Adrenal gland (tissue), 12 donors: ENCODE data around the gene FCMR. TPM values are rescaled to one million over a fixed set of nuclear protein-coding genes. Genes with fewer than 3 reads are reported as not detected.

Source experiments
- DNase-seq, 7 donors: peaks; one replicate each; pipeline ENCODE4 v3.0.0-alpha.2; 2019 to 2020
- H3K27ac ChIP-seq, 5 donors: fragments of 200-600 bp; sonication (generic) in 4 of 5; 1 replicate in 3 of 5; 2 replicates in 2 of 5; pipeline versions ENCODE4 v1.5.1 to v1.8.0; 2016 to 2020; ENCODE audit warnings: mild to moderate bottlenecking in 1 of 5
- H3K27me3 ChIP-seq: fragments of 200-600 bp; 2 replicates; pipeline ENCODE4 v1.8.0; 2021
- H3K36me3 ChIP-seq, 2 donors: fragments of 200-600 bp; replicated peaks in 1 of 2; 1 replicate in 1 of 2; 2 replicates in 1 of 2; pipeline versions ENCODE4 v1.5.1 to v1.8.0; 2018 to 2022
- H3K4me1 ChIP-seq, 2 donors: fragments of 200-600 bp; replicated peaks in 1 of 2; 1 replicate in 1 of 2; 2 replicates in 1 of 2; pipeline versions ENCODE4 v1.5.1 to v1.8.0; 2018 to 2021
- H3K4me3 ChIP-seq, 4 donors: fragments of 200-600 bp; sonication (generic) in 3 of 4; one replicate each; pipeline ENCODE4 v1.5.1; 2016 to 2018
- H3K9me3 ChIP-seq, 3 donors: fragments of 200-600 bp; sonication (generic) in 1 of 3; replicated peaks in 1 of 3; 1 replicate in 2 of 3; 2 replicates in 1 of 3; pipeline versions ENCODE4 v1.5.1 to v1.8.0; 2016 to 2021
- POLR2A ChIP-seq, 2 donors: fragments of 450-650 bp; IDR thresholded peaks; one replicate each; pipeline ENCODE4 v1.6.1; 2017; ENCODE audit warnings: antibody characterized with exemption in 2 of 2, mild to moderate bottlenecking in 2 of 2, moderate library complexity in 1 of 2
- WGBS, 4 donors: extraction: QIAGEN DNeasy Blood & Tissue Kit in 2 of 4; methylation state at CpG; one replicate each; pipeline versions ENCODE4 v1.1.5 to v1.1.7; 2013 to 2017; 5-methylcytosine and 5-hydroxymethylcytosine counted together
- intact Hi-C, 2 donors: fragments of 100-400 bp; cut with DNase I; formaldehyde crosslinking; loops; one replicate each; pipeline versions ENCODE4 v1.14.1 to v1.15.0; 2022 to 2023
- polyA plus RNA-seq, 3 donors: library from polyadenylated mRNA; stranded (reverse); fragments of 200-250 nt in 2 of 3; fragments of 350-450 nt in 1 of 3; fragmentation: Illumina TruSeq in 1 of 3; extraction: RNeasy Lipid Tissue Mini Kit (QIAGEN cat#74804) in 1 of 3; gene quantifications; one replicate each; pipeline ENCODE4 v1.2.3, GENCODE V29; 2013 to 2014
- total RNA-seq, 9 donors: library from RNA; depleted of rRNA in 4 of 9; stranded (reverse); fragments of >200 nt in 4 of 9; fragments of 120-200 nt in 1 of 9; fragmentation: NEBNext Ultra II Directional in 1 of 9; extraction: Animal tissue kit (Norgen Biotek cat#: 25700) in 1 of 9; gene quantifications; one replicate each; pipeline versions ENCODE4 v1.1.0 to v1.2.4, GENCODE V29; 2013 to 2023
- TF ChIP-seq, protein P1 (sequence below), 6 experiments: fragments of 450-650 bp in 4 of 6; fragments of 200-600 bp in 2 of 6; sonication (generic) in 1 of 6; IDR thresholded peaks; 1 replicate in 5 of 6; 2 replicates in 1 of 6; pipeline versions ENCODE4 v1.5.1 to v1.8.0; 2016 to 2021; ENCODE audit warnings: antibody characterized with exemption in 6 of 6, mild to moderate bottlenecking in 2 of 6, moderate library complexity in 1 of 6
- donor health status: healthy with polysubstance abuse.
- donor health status: Bipolar disorder and iron deficiency.
- donor health status: DM: yes; HTN: yes; CAD: no.
- donor health status: DM: no; HTN: no; CAD: no.
- donor health status: DM: no; HTN: no; CAD: no.
- donor health status: DM: yes; HTN: yes; CAD: no.

The FCMR gene
- total and polyA plus RNA-seq, 12 donors: 0.27 to 3.0 (median 1.2) TPM; not detected in 1

DNA sequence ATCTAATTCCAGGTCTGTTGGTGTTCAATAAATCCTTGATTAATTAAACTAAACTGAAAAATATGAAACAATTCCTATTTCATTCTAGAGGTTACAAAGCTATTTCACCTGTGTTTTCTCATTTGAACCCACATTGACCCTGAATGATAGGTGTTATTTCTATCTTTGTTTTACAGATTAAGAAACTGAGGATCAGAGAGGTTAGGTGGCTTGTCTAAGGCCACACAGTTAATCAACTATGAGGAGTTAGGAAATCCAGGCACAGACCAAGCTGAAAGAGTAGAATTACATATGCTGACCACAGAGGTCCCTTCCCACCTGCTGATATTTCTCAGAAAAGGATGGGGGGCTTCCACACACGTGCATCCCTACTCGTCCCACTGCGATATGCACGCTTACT is 24.0 kb upstream of the FCMR start:
- Histone ChIP-seq H3K4me3 (no peak overlapping the region), H3K27me3 (no peaks in the 10 kb centered on the region), H3K4me1 (no peaks in the 10 kb centered on the region), H3K9me3 (no peaks in the 10 kb centered on the region), H3K27ac (no peak overlapping the region), H3K36me3 (no peaks in the 10 kb centered on the region)
- intact Hi-C loops: no loop called here
- 86 to 91% (median 90%) methylated on average over 4 of the region's 4 CpGs for WGBS, 4 donors
- DNase-seq: no peak
- no peak for TF ChIP-seq POLR2A (IDR thresholded peaks at IDR 0.05)
- TF ChIP-seq, protein P1, sequence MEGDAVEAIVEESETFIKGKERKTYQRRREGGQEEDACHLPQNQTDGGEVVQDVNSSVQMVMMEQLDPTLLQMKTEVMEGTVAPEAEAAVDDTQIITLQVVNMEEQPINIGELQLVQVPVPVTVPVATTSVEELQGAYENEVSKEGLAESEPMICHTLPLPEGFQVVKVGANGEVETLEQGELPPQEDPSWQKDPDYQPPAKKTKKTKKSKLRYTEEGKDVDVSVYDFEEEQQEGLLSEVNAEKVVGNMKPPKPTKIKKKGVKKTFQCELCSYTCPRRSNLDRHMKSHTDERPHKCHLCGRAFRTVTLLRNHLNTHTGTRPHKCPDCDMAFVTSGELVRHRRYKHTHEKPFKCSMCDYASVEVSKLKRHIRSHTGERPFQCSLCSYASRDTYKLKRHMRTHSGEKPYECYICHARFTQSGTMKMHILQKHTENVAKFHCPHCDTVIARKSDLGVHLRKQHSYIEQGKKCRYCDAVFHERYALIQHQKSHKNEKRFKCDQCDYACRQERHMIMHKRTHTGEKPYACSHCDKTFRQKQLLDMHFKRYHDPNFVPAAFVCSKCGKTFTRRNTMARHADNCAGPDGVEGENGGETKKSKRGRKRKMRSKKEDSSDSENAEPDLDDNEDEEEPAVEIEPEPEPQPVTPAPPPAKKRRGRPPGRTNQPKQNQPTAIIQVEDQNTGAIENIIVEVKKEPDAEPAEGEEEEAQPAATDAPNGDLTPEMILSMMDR (IDR thresholded peaks at IDR 0.05): no peak

DNA sequence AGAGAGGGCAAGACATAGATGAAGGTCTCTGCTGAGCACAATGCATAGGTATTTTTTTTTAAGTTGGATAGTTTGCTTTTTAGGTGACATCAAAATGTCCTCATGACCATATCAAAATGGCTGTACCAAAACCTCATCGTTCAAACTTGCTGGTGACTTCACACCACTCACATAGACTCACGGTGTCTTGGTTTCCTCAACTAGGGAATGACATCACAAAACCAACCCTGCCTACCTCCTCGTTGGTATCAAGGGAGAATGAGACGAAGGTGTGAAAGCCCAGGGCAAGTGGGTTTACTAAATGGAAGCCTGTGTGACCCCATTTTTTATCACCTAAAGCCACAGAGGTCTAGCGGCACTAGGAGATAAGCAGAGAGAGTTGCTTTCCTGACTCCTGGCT is 23.0 kb upstream of the FCMR start:
- Histone ChIP-seq H3K27me3 (no peaks in the 10 kb centered on the region), H3K4me3 (no peak overlapping the region), H3K36me3 (no peaks in the 10 kb centered on the region), H3K27ac (no peak overlapping the region), H3K4me1 (no peaks in the 10 kb centered on the region), H3K9me3 (no peaks in the 10 kb centered on the region)
- WGBS, 4 donors: 59 to 74% (median 67%) methylated on average over 5 of the region's 5 CpGs
- no peak for TF ChIP-seq POLR2A (IDR thresholded peaks at IDR 0.05)
- TF ChIP-seq, protein P1 (IDR thresholded peaks at IDR 0.05): no peak
- intact Hi-C loops: no loop called here
- no peak for DNase-seq

DNA sequence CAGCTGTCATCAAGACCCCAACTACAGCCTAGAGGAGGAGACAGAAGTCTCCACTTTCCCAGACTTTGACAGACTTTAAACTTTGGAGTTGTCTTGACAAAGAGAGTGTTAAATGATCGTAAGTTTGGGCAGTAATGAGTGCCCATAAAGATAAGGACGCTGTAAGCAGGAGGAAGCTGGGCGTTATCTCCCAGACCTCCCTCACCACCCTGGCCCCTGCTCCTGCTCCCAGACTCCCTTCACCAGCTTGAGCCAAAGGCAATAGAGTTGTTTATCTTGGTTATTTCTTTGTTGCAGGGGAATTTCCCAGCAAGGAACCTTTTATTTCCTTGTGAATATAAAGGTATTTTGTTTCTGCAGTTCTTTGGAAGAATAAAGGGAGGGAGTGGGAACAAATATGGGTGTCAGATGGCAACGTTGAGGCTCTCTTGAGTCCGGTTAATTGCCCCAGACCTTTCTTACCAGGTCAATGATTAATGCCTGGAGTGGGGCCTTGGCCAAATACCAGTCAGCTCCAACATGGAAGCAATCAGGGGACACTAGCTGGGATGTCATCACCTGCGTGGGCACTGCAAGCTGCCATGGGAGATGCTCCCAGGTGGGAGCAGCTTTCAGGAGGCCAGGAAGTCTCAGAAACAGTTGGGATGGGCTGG is 20.2 kb upstream of the FCMR start:
- Histone ChIP-seq H3K36me3 (no peaks in the 10 kb centered on the region), H3K27me3 (no peaks in the 10 kb centered on the region), H3K4me3 (no peak overlapping the region), H3K9me3 (no peaks in the 10 kb centered on the region), H3K4me1 (no peaks in the 10 kb centered on the region), H3K27ac (no peak overlapping the region)
- TF ChIP-seq, protein P1 (IDR thresholded peaks at IDR 0.05): no peak
- WGBS, 4 donors: 49 to 62% (median 57%) methylated on average over 6 of the region's 6 CpGs
- no peak for DNase-seq
- intact Hi-C loops: no loop called here

DNA sequence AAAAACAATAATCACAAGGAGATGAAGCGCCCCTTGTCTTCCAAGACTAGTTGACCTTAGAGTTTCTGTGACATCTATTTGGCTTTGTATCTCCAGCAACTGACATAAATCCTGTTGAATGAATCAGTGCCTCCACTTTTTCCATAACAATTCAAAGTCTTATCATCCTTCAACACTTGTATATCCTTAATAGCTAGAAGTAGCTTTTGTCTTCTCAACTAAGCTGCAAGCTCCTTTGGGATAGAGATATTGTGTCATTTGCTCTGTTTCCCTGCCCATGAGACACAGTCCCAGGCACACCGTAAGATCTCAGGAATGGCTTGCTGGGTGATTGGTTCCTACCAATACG is 18.8 kb upstream of the FCMR start:
- H3K9me3 ChIP-seq: no peaks in the 10 kb centered on the region
- intact Hi-C loops: no loop called here
- WGBS, 4 donors: 85 to 97% (median 88%) methylated on average over 3 of the region's 3 CpGs

More for the DNA sequence above, 18.8 kb upstream of the FCMR start:
- DNase-seq: no peak
- H3K27ac ChIP-seq: no peak overlapping the region
- no peaks in the 10 kb centered on the region for H3K27me3 ChIP-seq
- H3K4me1 ChIP-seq: no peaks in the 10 kb centered on the region
- no peak overlapping the region for H3K4me3 ChIP-seq
- no peak for TF ChIP-seq POLR2A (IDR thresholded peaks at IDR 0.05)
- TF ChIP-seq, protein P1 (IDR thresholded peaks at IDR 0.05): no peak
- no peaks in the 10 kb centered on the region for H3K36me3 ChIP-seq
